Ovary (tissue), 9 donors: ENCODE measurements around the gene BSCL2. TPM values are rescaled to one million over a fixed set of nuclear protein-coding genes. Genes with fewer than 3 reads are reported as not detected.

Experiments
- DNase-seq, 5 donors: peaks; one replicate each; pipeline ENCODE4 v3.0.0-alpha.2; 2019 to 2020
- H3K27ac ChIP-seq, 2 donors: fragments of 200-600 bp; one replicate each; pipeline versions ENCODE4 v1.5.1 to v1.8.0; 2019 to 2022
- H3K27me3 ChIP-seq: fragments of 200-600 bp; one replicate; pipeline ENCODE4 v1.8.0; 2022
- H3K36me3 ChIP-seq: fragments of 200-600 bp; sonication (generic); one replicate; pipeline ENCODE4 v1.5.1; 2019
- H3K4me1 ChIP-seq: one replicate; pipeline ENCODE4 v1.8.1; 2013; ENCODE audit warnings: mild to moderate bottlenecking, moderate library complexity; ENCODE audit not compliant: insufficient read depth
- H3K4me3 ChIP-seq: fragments of 200-600 bp; sonication (generic); one replicate; pipeline ENCODE4 v1.5.1; 2017
- H3K9me3 ChIP-seq, 2 donors: fragments of 200-600 bp in 1 of 2; sonication (generic) in 1 of 2; one replicate each; pipeline versions ENCODE4 v1.5.1 to v1.8.1; 2013 to 2019; ENCODE audit warnings: mild to moderate bottlenecking in 1 of 2, moderate library complexity in 1 of 2
- CTCF ChIP-seq, 3 donors: fragments of 450-650 bp in 2 of 3; fragments of 200-600 bp in 1 of 3; IDR thresholded peaks; one replicate each; pipeline versions ENCODE4 v1.5.1 to v1.8.0; 2016 to 2022; ENCODE audit warnings: antibody characterized with exemption in 3 of 3, mild to moderate bottlenecking in 1 of 3
- EP300 ChIP-seq: sonication (generic); formaldehyde crosslinking; IDR thresholded peaks from one replicate; pipeline ENCODE4 v1.6.1; 2017; ENCODE audit warnings: antibody characterized with exemption
- POLR2A ChIP-seq: fragments of 450-650 bp; IDR thresholded peaks from one replicate; pipeline ENCODE4 v1.6.1; 2017; ENCODE audit warnings: antibody characterized with exemption, mild to moderate bottlenecking, moderate library complexity
- WGBS, 3 donors: extraction: QIAGEN DNeasy Blood & Tissue Kit in 1 of 3; methylation state at CpG; one replicate each; pipeline versions ENCODE4 v1.1.5 to v1.1.7; 2013 to 2017; 5-methylcytosine and 5-hydroxymethylcytosine counted together
- intact Hi-C, 4 donors: fragments of 100-400 bp; cut with DNase I; formaldehyde crosslinking; loops; one replicate each; pipeline versions ENCODE4 v1.11.0 to v1.15.1; 2022 to 2023
- polyA plus RNA-seq, 2 donors: library from polyadenylated mRNA; stranded (reverse); fragments of 200-250 nt in 1 of 2; fragments of 350-450 nt in 1 of 2; fragmentation: Illumina TruSeq in 1 of 2; extraction: RNeasy Lipid Tissue Mini Kit (QIAGEN cat#74804) in 1 of 2; gene quantifications; one replicate each; pipeline ENCODE4 v1.2.3, GENCODE V29; 2013 to 2014
- total RNA-seq, 7 donors: library from RNA; depleted of rRNA in 2 of 7; stranded (reverse); fragments of >200 nt in 2 of 7; fragmentation: NEBNext Ultra II Directional in 3 of 7; extraction: Animal tissue kit (Norgen Biotek cat#: 25700) in 3 of 7; gene quantifications; one replicate each; pipeline versions ENCODE4 v1.1.0 to v1.2.4, GENCODE V29; 2016 to 2023
- donor health status: DM: no; HTN: no; CAD: no; lungs with moderate emphysema.
- donor health status: DM: no; HTN: no; CAD: no.
- donor health status: Bipolar disorder and iron deficiency.
- donor health status: DM: yes; HTN: yes; CAD: no.
- donor health status: DM: no; HTN: no; CAD: no.
- donor health status: DM: yes; HTN: yes; CAD: no.

Gene BSCL2
- total and polyA plus RNA-seq, 9 donors = 31.4 to 122 (median 57.2) TPM

GRCh38 chr11:62727165-62727871 is 20.1 kb upstream of the BSCL2 start, which contains the start of gene HNRNPUL2:
Gene HNRNPUL2, minus strand, starts transcription at chr11:62727457. Its CDS starts 301 bp downstream, at chr11:62727156.
- no peaks in the 10 kb centered on the region for H3K36me3 ChIP-seq
- H3K4me3 ChIP-seq = peak within 1 kb of the TSS; percentile 91
- peaks cover 3% of the 10 kb centered on the region for H3K4me1 ChIP-seq
- peak; percentile 98 to 99 (median 98) for DNase-seq
- intact Hi-C loops = loop anchor here in 3 of 4 donors (5.0 kb wide), 3 partner anchors 50 to 115 kb away; partner anchors contain the start of genes LBHD1 (in 1 of the 3), UBXN1 (in 1 of the 3) and UQCC3 (in 1 of the 3)
- no peaks in the 10 kb centered on the region for H3K9me3 ChIP-seq
- peak within 1 kb of the TSS; percentile 50 to 89 for H3K27ac ChIP-seq
- TF ChIP-seq EP300 (no peak), POLR2A (peak; percentile 82), CTCF (IDR thresholded peaks at IDR 0.05) (peak in 1 of 3 donors; percentile 7)
- WGBS, 3 donors = 0 to 1% (median 0%) methylated on average over 69 to 72 of the region's 72 CpGs
- no peaks in the 10 kb centered on the region for H3K27me3 ChIP-seq

GRCh38 chr11:62726915-62727164 is 19.6 kb upstream of the BSCL2 start:
- Histone ChIP-seq H3K4me3 (peak overlapping the region; percentile 91), H3K36me3 (no peaks in the 10 kb centered on the region), H3K9me3 (no peaks in the 10 kb centered on the region), H3K27me3 (no peaks in the 10 kb centered on the region), H3K4me1 (peaks cover 3% of the 10 kb centered on the region), H3K27ac (peak overlapping the region; percentile 50 to 89)
- no peak for DNase-seq
- no peak for TF ChIP-seq CTCF (IDR thresholded peaks at IDR 0.05)
- intact Hi-C loops = loop anchor here in 3 of 4 donors (5.0 kb wide), 3 partner anchors 50 to 115 kb away; partner anchors contain the start of genes LBHD1 (in 1 of the 3), UBXN1 (in 1 of the 3) and UQCC3 (in 1 of the 3)
- WGBS, 3 donors = 0 to 1% (median 1%) methylated on average over 15 to 37 of the region's 37 CpGs

GRCh38 chr11:62726156-62726914 is 19.1 kb upstream of the BSCL2 start:
- H3K4me1 ChIP-seq = peaks cover 3% of the 10 kb centered on the region
- no peaks in the 10 kb centered on the region for H3K27me3 ChIP-seq
- TF ChIP-seq CTCF (IDR thresholded peaks at IDR 0.05) (peak in 1 of 3 donors; percentile 6), POLR2A (no peak), EP300 (no peak)
- intact Hi-C loops = loop anchor here in 3 of 4 donors (5.0 kb wide), 3 partner anchors 49 to 116 kb away; partner anchors contain the start of genes LBHD1 (in 1 of the 3), UBXN1 (in 1 of the 3) and UQCC3 (in 1 of the 3)
- H3K27ac ChIP-seq = peak overlapping the region; percentile 50 to 89
- WGBS, 3 donors = 0% methylated on average over 51 of the region's 51 CpGs
- no peaks in the 10 kb centered on the region for H3K9me3 ChIP-seq
- peak in 1 of 5 donors; percentile 28 for DNase-seq
- H3K36me3 ChIP-seq = no peaks in the 10 kb centered on the region
- peak overlapping the region; percentile 91 for H3K4me3 ChIP-seq

GRCh38 chr11:62725646-62726045 is 18.4 kb upstream of the BSCL2 start:
- WGBS, 3 donors = 0 to 1% (median 1%) methylated on average over 7 of the region's 7 CpGs
- H3K36me3 ChIP-seq = no peaks in the 10 kb centered on the region
- no peak overlapping the region for H3K27ac ChIP-seq
- intact Hi-C loops = loop anchor here in 3 of 4 donors (5.0 kb wide), 3 partner anchors 48 to 117 kb away; partner anchors contain the start of genes LBHD1 (in 1 of the 3), UBXN1 (in 1 of the 3) and UQCC3 (in 1 of the 3)
- H3K4me3 ChIP-seq = peak overlapping the region; percentile 91
- H3K27me3 ChIP-seq = no peaks in the 10 kb centered on the region
- TF ChIP-seq POLR2A (no peak), CTCF (IDR thresholded peaks at IDR 0.05) (no peak)
- peaks cover 3% of the 10 kb centered on the region for H3K4me1 ChIP-seq
- no peaks in the 10 kb centered on the region for H3K9me3 ChIP-seq
- DNase-seq = no peak
